OCI-LY1 (cell line): ENCODE measurements around the gene IGFBP7.

Experiments
- H2AFZ ChIP-seq: fragments of 200-600 bp; sonication (generic), shearing (Covaris generic); 2 replicates; pipeline ENCODE4 v1.6.0; 2014; ENCODE audit warnings: antibody characterized with exemption, mild to moderate bottlenecking, low read length
- H3F3A ChIP-seq: fragments of 200-600 bp; sonication (generic), shearing (Covaris generic); 2 replicates; pipeline ENCODE4 v1.6.0; 2014; ENCODE audit warnings: mild to moderate bottlenecking, antibody characterized with exemption, low read length, moderate library complexity; ENCODE audit not compliant: insufficient read depth
- H3K27ac ChIP-seq: fragments of 200-600 bp; sonication (generic); 2 replicates; pipeline ENCODE4 v1.5.1; 2014; ENCODE audit warnings: low read length, mixed run types, mild to moderate bottlenecking, low read depth; ENCODE audit not compliant: poor library complexity, severe bottlenecking
- H3K27me3 ChIP-seq: fragments of 200-600 bp; sonication (generic); 2 replicates; pipeline ENCODE4 v1.6.0; 2014; ENCODE audit warnings: antibody characterized with exemption, mild to moderate bottlenecking, low read length, moderate library complexity; ENCODE audit not compliant: insufficient read depth
- H3K36me3 ChIP-seq: fragments of 200-600 bp; sonication (generic); 2 replicates; pipeline ENCODE4 v1.6.1; 2014; ENCODE audit warnings: mild to moderate bottlenecking, antibody characterized with exemption, low read length, moderate library complexity, mixed read lengths; ENCODE audit not compliant: insufficient read depth
- H3K4me1 ChIP-seq: fragments of 200-600 bp; sonication (generic); 2 replicates; pipeline ENCODE4 v1.5.1; 2014; ENCODE audit warnings: mild to moderate bottlenecking, low read length, moderate library complexity; ENCODE audit not compliant: insufficient read depth, severe bottlenecking
- H3K4me2 ChIP-seq: fragments of 200-600 bp; sonication (generic), shearing (Covaris generic); 2 replicates; pipeline ENCODE4 v1.6.1; 2014; ENCODE audit warnings: low read length
- H3K4me3 ChIP-seq: fragments of 200-600 bp; sonication (generic); 2 replicates; pipeline ENCODE4 v1.5.1; 2014; ENCODE audit warnings: low read length, low read depth, mild to moderate bottlenecking, mixed read lengths; ENCODE audit not compliant: poor library complexity, severe bottlenecking
- H3K79me2 ChIP-seq: fragments of 200-600 bp; shearing (Covaris generic); 2 replicates; pipeline ENCODE4 v1.6.1; 2016; ENCODE audit warnings: mixed run types, low read length, mixed read lengths; ENCODE audit not compliant: insufficient read depth
- H3K9ac ChIP-seq: fragments of 200-600 bp; sonication (generic), shearing (Covaris generic); 2 replicates; pipeline ENCODE4 v1.6.1; 2014; ENCODE audit warnings: mild to moderate bottlenecking, low read length, mixed read lengths
- H3K9me2 ChIP-seq: fragments of 200-600 bp; sonication (generic), shearing (Covaris generic); 2 replicates; pipeline ENCODE4 v1.6.1; 2014; ENCODE audit warnings: low read depth, mild to moderate bottlenecking, low read length, mixed read lengths
- H3K9me3 ChIP-seq: fragments of 200-600 bp; shearing (Covaris generic); 2 replicates; pipeline ENCODE4 v1.6.1; 2014; ENCODE audit warnings: low read length, mixed read lengths
- H4K20me1 ChIP-seq: fragments of 200-600 bp; sonication (generic), shearing (Covaris generic); 2 replicates; pipeline ENCODE4 v1.6.0; 2016; ENCODE audit warnings: mild to moderate bottlenecking, low read length; ENCODE audit not compliant: insufficient read depth
- CTCF ChIP-seq: fragments of 200-600 bp; sonication (generic), shearing (Covaris generic); IDR thresholded peaks from 2 replicates; pipeline ENCODE4 v1.5.1; 2017; ENCODE audit warnings: mild to moderate bottlenecking, antibody characterized with exemption, low read length, moderate library complexity, mixed read lengths
- EZH2 ChIP-seq: fragments of 200-600 bp; sonication (generic), shearing (Covaris generic); IDR thresholded peaks from 2 replicates; pipeline ENCODE4 v1.8.0; 2017; ENCODE audit warnings: borderline replicate concordance, mixed run types, mild to moderate bottlenecking, antibody characterized with exemption, low read length, moderate library complexity, mixed read lengths

IGFBP7 gene

GRCh38 chr4:57071326-57071725 is 38.9 kb downstream of the IGFBP7 start:
- Histone ChIP-seq H3K9me2 (no peaks in the 10 kb centered on the region), H3K27me3 (no peaks in the 10 kb centered on the region), H3K4me1 (no peaks in the 10 kb centered on the region), H3K4me3 (no peak overlapping the region), H2AFZ (no peak overlapping the region), H3K9me3 (no peaks in the 10 kb centered on the region), H3K9ac (no peak overlapping the region), H4K20me1 (no peaks in the 10 kb centered on the region), H3K36me3 (no peaks in the 10 kb centered on the region), H3K27ac (no peak overlapping the region), H3K4me2 (no peak overlapping the region), H3F3A (no peaks in the 10 kb centered on the region), H3K79me2 (no peaks in the 10 kb centered on the region)
- TF ChIP-seq CTCF: no peak
- no peak for TF ChIP-seq EZH2

- H3K9me3 ChIP-seq: no peaks in the 10 kb centered on the region
- no peaks in the 10 kb centered on the region for H3K9me2 ChIP-seq
- no peaks in the 10 kb centered on the region for H3F3A ChIP-seq
- no peak overlapping the region for H3K4me3 ChIP-seq
- no peaks in the 10 kb centered on the region for H3K4me1 ChIP-seq
- no peak overlapping the region for H3K4me2 ChIP-seq
- H3K9ac ChIP-seq: no peak overlapping the region
- TF ChIP-seq EZH2: no peak
- TF ChIP-seq CTCF: no peak
- H3K36me3 ChIP-seq: no peaks in the 10 kb centered on the region
- H2AFZ ChIP-seq: no peak overlapping the region
- H3K27ac ChIP-seq: no peak overlapping the region
- H3K79me2 ChIP-seq: no peaks in the 10 kb centered on the region
- peaks cover 4% of the 10 kb centered on the region; the same call in 1 of the 2 replicates for H3K27me3 ChIP-seq
- no peaks in the 10 kb centered on the region for H4K20me1 ChIP-seq
Measured at GRCh38 chr4:57070461-57070860, 39.7 kb downstream of the IGFBP7 start.

GRCh38 chr4:57068237-57068981 is 41.8 kb downstream of the IGFBP7 start:
- no peaks in the 10 kb centered on the region for H4K20me1 ChIP-seq
- no peaks in the 10 kb centered on the region for H3K36me3 ChIP-seq
- H3K9me3 ChIP-seq: no peaks in the 10 kb centered on the region
- H3F3A ChIP-seq: no peaks in the 10 kb centered on the region
- H3K27ac ChIP-seq: no peak overlapping the region
- H3K9me2 ChIP-seq: no peaks in the 10 kb centered on the region
- H3K4me2 ChIP-seq: no peak overlapping the region
- no peak overlapping the region for H3K4me3 ChIP-seq
- peaks cover 4% of the 10 kb centered on the region; the same call in 1 of the 2 replicates for H3K27me3 ChIP-seq
- H2AFZ ChIP-seq: no peak overlapping the region
- H3K9ac ChIP-seq: no peak overlapping the region
- H3K79me2 ChIP-seq: no peaks in the 10 kb centered on the region
- no peak for TF ChIP-seq CTCF
- TF ChIP-seq EZH2: no peak
- H3K4me1 ChIP-seq: no peaks in the 10 kb centered on the region
